IMR-90 (cell line): ENCODE data around the gene GRIN1. TPM values are rescaled to one million over a fixed set of nuclear protein-coding genes. Genes with fewer than 3 reads are reported as not detected.

Experiments
- ATAC-seq: fragments of 200-7000 bp; cut with Tn5 transposase; 2 replicates; pipeline ENCODE4 v1.9.1; 2020; ENCODE audit warnings: low read depth, mild to moderate bottlenecking, moderate library complexity
- BruUV-seq: library from RNA; stranded (reverse); fragments of 400-500 nt; replicated peaks from 2 replicates; lab custom pipeline; 2021; lab: Mats Ljungman, UMichigan
- CTCF ChIA-PET: fragments of 300-600 bp; formaldehyde crosslinking; extraction: SDS; loops from one replicate; lab custom pipeline; 2021; ENCODE audit warnings: antibody characterized with exemption; lab: Yijun Ruan, JAX
- POLR2A ChIA-PET: fragments of 300-600 bp; sonication (Branson Sonifier 250); formaldehyde crosslinking; loops from one replicate; lab custom pipeline; 2022; ENCODE audit warnings: antibody characterized with exemption; ENCODE audit not compliant: unreplicated experiment; lab: Charles Lee
- DNase-seq: peaks from one replicate; pipeline ENCODE4 v3.0.0; 2013
- H2AFZ ChIP-seq: replicated peaks from 2 replicates; pipeline ENCODE3; 2013; ENCODE audit warnings: low read length, mild to moderate bottlenecking; ENCODE audit not compliant: poor library complexity
- H2AK5ac ChIP-seq: 2 replicates; pipeline ENCODE4 v1.6.1; 2013; ENCODE audit warnings: low read depth, low read length, inconsistent platforms
- H2AK9ac ChIP-seq: replicated peaks from 2 replicates; pipeline ENCODE3; 2013; ENCODE audit warnings: mild to moderate bottlenecking, low read depth, low read length, moderate library complexity; ENCODE audit not compliant: poor library complexity
- H2BK120ac ChIP-seq: 2 replicates; pipeline ENCODE4 v1.6.1; 2013; ENCODE audit warnings: low read depth, low read length, inconsistent platforms
- H2BK15ac ChIP-seq: 3 replicates; pipeline ENCODE4 v1.6.1; 2013; ENCODE audit warnings: low read depth, low read length, inconsistent platforms
- H2BK20ac ChIP-seq: 2 replicates; pipeline ENCODE4 v1.6.1; 2013; ENCODE audit warnings: low read depth, mild to moderate bottlenecking, inconsistent platforms, low read length, moderate library complexity
- H2BK5ac ChIP-seq: 2 replicates; pipeline ENCODE4 v1.6.1; 2013; ENCODE audit warnings: mild to moderate bottlenecking, low read depth, low read length, inconsistent platforms; ENCODE audit not compliant: poor library complexity, severe bottlenecking
- H3K14ac ChIP-seq: replicated peaks from 2 replicates; pipeline ENCODE4 v1.6.1; 2013; ENCODE audit warnings: low read depth, low read length, inconsistent platforms
- H3K18ac ChIP-seq: 2 replicates; pipeline ENCODE4 v1.6.1; 2013; ENCODE audit warnings: low read depth, low read length, control low read depth
- H3K23ac ChIP-seq: 2 replicates; pipeline ENCODE4 v1.6.1; 2013; ENCODE audit warnings: low read depth, low read length, inconsistent platforms
- H3K27ac ChIP-seq: 2 replicates; pipeline ENCODE4 v1.5.1; 2013; ENCODE audit warnings: mild to moderate bottlenecking, control low read depth, low read length; ENCODE audit not compliant: insufficient read depth
- H3K27me3 ChIP-seq: 2 replicates; pipeline ENCODE4 v1.6.1; 2013; ENCODE audit warnings: low read length; ENCODE audit not compliant: control insufficient read depth, insufficient read depth
- H3K36me3 ChIP-seq: 2 replicates; pipeline ENCODE4 v1.6.1; 2013; ENCODE audit warnings: low read length, mixed read lengths; ENCODE audit not compliant: control insufficient read depth, insufficient read depth
- H3K4ac ChIP-seq: 2 replicates; pipeline ENCODE4 v1.6.1; 2013; ENCODE audit warnings: low read depth, low read length, inconsistent platforms
- H3K4me1 ChIP-seq: 2 replicates; pipeline ENCODE4 v1.6.1; 2013; ENCODE audit warnings: low read length, mixed read lengths; ENCODE audit not compliant: control insufficient read depth, insufficient read depth
- H3K4me2 ChIP-seq: 2 replicates; pipeline ENCODE4 v1.6.1; 2013; ENCODE audit warnings: low read depth, mild to moderate bottlenecking, control low read depth, low read length, moderate library complexity
- H3K4me3 ChIP-seq: 2 replicates; pipeline ENCODE4 v1.5.1; 2013; ENCODE audit warnings: low read depth, mild to moderate bottlenecking, control low read depth, low read length, moderate library complexity; ENCODE audit not compliant: insufficient read depth
- H3K56ac ChIP-seq: 2 replicates; pipeline ENCODE4 v1.6.1; 2013; ENCODE audit warnings: low read length, inconsistent platforms; ENCODE audit not compliant: insufficient read depth; ENCODE audit errors: extremely low read depth
- H3K79me1 ChIP-seq, 2 experiments: 2 replicates each; pipeline ENCODE4 v1.6.1; 2013; ENCODE audit warnings: low read length in 2 of 2, inconsistent platforms in 1 of 2, low read depth in 1 of 2
- H3K9ac ChIP-seq: 2 replicates; pipeline ENCODE4 v1.6.1; 2013; ENCODE audit warnings: low read depth, low read length, control low read depth
- H3K9me1 ChIP-seq: 2 replicates; pipeline ENCODE4 v1.6.1; 2013; ENCODE audit warnings: low read length, inconsistent platforms; ENCODE audit not compliant: insufficient read depth
- H3K9me3 ChIP-seq: 2 replicates; pipeline ENCODE4 v1.6.1; 2013; ENCODE audit warnings: low read length; ENCODE audit not compliant: control insufficient read depth, insufficient read depth
- H4K20me1 ChIP-seq: 2 replicates; pipeline ENCODE4 v1.6.1; 2013; ENCODE audit warnings: low read length, inconsistent platforms; ENCODE audit not compliant: insufficient read depth
- H4K5ac ChIP-seq: 2 replicates; pipeline ENCODE4 v1.6.1; 2013; ENCODE audit warnings: mild to moderate bottlenecking, low read depth, low read length, control low read depth
- H4K8ac ChIP-seq, 2 experiments: 2 replicates each; pipeline ENCODE4 v1.6.1; 2013; ENCODE audit warnings: low read depth in 2 of 2, low read length in 2 of 2, control low read depth in 1 of 2, inconsistent platforms in 1 of 2
- H4K91ac ChIP-seq: 2 replicates; pipeline ENCODE4 v1.6.1; 2013; ENCODE audit warnings: low read depth, low read length, inconsistent platforms; ENCODE audit not compliant: insufficient read depth
- BHLHE40 ChIP-seq: fragments of 150-350 bp; IDR thresholded peaks from 2 replicates; pipeline ENCODE4 v1.6.1; 2016; ENCODE audit warnings: mild to moderate bottlenecking, low read depth, low read length
- CEBPB ChIP-seq: IDR thresholded peaks from 2 replicates; pipeline ENCODE4 v1.6.1; 2012; ENCODE audit warnings: low read depth, low read length, improper control_type of control experiment
- CHD1 ChIP-seq: IDR thresholded peaks from 2 replicates; pipeline ENCODE4 v1.6.1; 2012; ENCODE audit warnings: low read depth, low read length, improper control_type of control experiment
- CTCF ChIP-seq: conservative IDR thresholded peaks from 2 replicates; pipeline ENCODE4 v1.5.1; 2012; ENCODE audit warnings: mild to moderate bottlenecking, low read depth, low read length, improper control_type of control experiment
- ELK1 ChIP-seq: fragments of 150-350 bp; IDR thresholded peaks from 2 replicates; pipeline ENCODE4 v1.6.1; 2016; ENCODE audit warnings: low read depth, mild to moderate bottlenecking, low read length, moderate library complexity, borderline replicate concordance
- FOS ChIP-seq: fragments of 150-350 bp; IDR thresholded peaks from 2 replicates; pipeline ENCODE4 v1.6.1; 2016; ENCODE audit warnings: low read depth, low read length
- MAFK ChIP-seq: IDR thresholded peaks from 2 replicates; pipeline ENCODE4 v1.6.1; 2012; ENCODE audit warnings: low read depth, low read length, improper control_type of control experiment
- MAZ ChIP-seq: IDR thresholded peaks from 2 replicates; pipeline ENCODE4 v1.6.1; 2012; ENCODE audit warnings: low read depth, mild to moderate bottlenecking, low read length, improper control_type of control experiment, moderate library complexity, borderline replicate concordance
- NFE2L2 ChIP-seq: fragments of 150-350 bp; IDR thresholded peaks from 2 replicates; pipeline ENCODE4 v1.6.1; 2016; ENCODE audit warnings: low read depth, mild to moderate bottlenecking, low read length
- RCOR1 ChIP-seq: IDR thresholded peaks from 2 replicates; pipeline ENCODE4 v1.6.1; 2012; ENCODE audit warnings: mild to moderate bottlenecking, low read length, improper control_type of control experiment; ENCODE audit not compliant: insufficient replicate concordance
- USF2 ChIP-seq: fragments of 150-350 bp; IDR thresholded peaks from 2 replicates; pipeline ENCODE4 v1.6.1; 2017; ENCODE audit warnings: mild to moderate bottlenecking, antibody characterized with exemption, low read length, low read depth
- WGBS, 2 experiments: methylation state at CpG; one replicate each; pipeline versions ENCODE4 v1.1.5 to v1.1.7; 2013; ENCODE audit warnings: missing lambda C conversion rate in 2 of 2; ENCODE audit not compliant: insufficient read length in 1 of 2; ENCODE audit errors: extremely low coverage in 2 of 2; 5-methylcytosine and 5-hydroxymethylcytosine counted together
- dilution Hi-C: fragments of 300-500 bp; cut with HindIII; formaldehyde crosslinking; loops from one replicate; pipeline ENCODE4 v1.14.3; 2018; ENCODE audit warnings: low sequenced_read_pairs; ENCODE audit not compliant: unreplicated experiment
- in situ Hi-C: fragments of 300-500 bp; cut with MboI; formaldehyde crosslinking; loops from 3 replicates; pipeline ENCODE4 v1.14.3; 2019; ENCODE audit warnings: low sequenced_read_pairs, inconsistent platforms, mixed read lengths
- intact Hi-C: fragments of 100-400 bp; cut with micrococcal nuclease; formaldehyde crosslinking; loops from 2 replicates; pipeline ENCODE4 v1.10.0; 2022
- polyA plus RNA-seq, 3 experiments: library from polyadenylated mRNA; depleted of rRNA; stranded (reverse); fragments of >200 nt; gene quantifications; 2 replicates each; pipeline ENCODE4 v1.2.3, GENCODE V29; 2012; ENCODE audit warnings: low replicate concordance in 1 of 3
- total RNA-seq: library from RNA; depleted of rRNA; stranded (reverse); fragments of >200 nt; gene quantifications from 2 replicates; pipeline ENCODE4 v1.2.3, GENCODE V29; 2012

The GRIN1 gene
- total and polyA plus RNA-seq, 2 of the 4 experiments (the other 2 are of a cell fraction) = 0.09 TPM; not detected in 1

- no peak for TF ChIP-seq CHD1
These were observed 32.9 kb upstream of the GRIN1 start (continued) for GRCh38 chr9:137105814-137106661.

GRCh38 chr9:137106662-137107250, 32.2 kb upstream of the GRIN1 start:
- in situ Hi-C loops (no loop called here), intact Hi-C loops (no loop called here), dilution Hi-C loops (no loop called here)
- peaks cover 5% of the 10 kb centered on the region for H4K20me1 ChIP-seq
- no peaks in the 10 kb centered on the region for H3K27me3 ChIP-seq
- ATAC-seq (no peak), DNase-seq (no peak)
- POLR2A ChIA-PET = no interaction called here
- no peak overlapping the region for H2AK9ac ChIP-seq
- H4K8ac ChIP-seq = no peak overlapping the region
- H3K4ac ChIP-seq = no peak overlapping the region
- no peak overlapping the region for H3K56ac ChIP-seq
- 100% methylated on average over 2 of the region's 27 CpGs; no CpG with 5 or more reads in 1 of the 2 experiments for WGBS, 2 experiments
- H3K27ac ChIP-seq = no peak overlapping the region
- no peaks in the 10 kb centered on the region; the same call in 1 of the 2 replicates for H3K9me3 ChIP-seq
- no peak overlapping the region for H2BK5ac ChIP-seq
- no peak overlapping the region for H3K18ac ChIP-seq
- H4K5ac ChIP-seq = no peak overlapping the region
- no peak overlapping the region for H3K4me3 ChIP-seq
- H3K14ac ChIP-seq = no peak overlapping the region
- no peak overlapping the region for H2BK20ac ChIP-seq
- H2BK120ac ChIP-seq = no peak overlapping the region
- BruUV-seq = no TSS peak
- H4K91ac ChIP-seq = no peak overlapping the region
- no peaks in the 10 kb centered on the region; the same call in 1 of the 2 replicates for H3K9me1 ChIP-seq
- peaks cover 79% of the 10 kb centered on the region for H3K36me3 ChIP-seq
- H2AFZ ChIP-seq = no peak overlapping the region
- no peak overlapping the region for H2BK15ac ChIP-seq
- no peak overlapping the region for H3K23ac ChIP-seq
- no peak overlapping the region for H3K4me2 ChIP-seq
- H3K79me1 ChIP-seq = peaks cover 0 to 20% of the 10 kb centered on the region in 2 experiments; a peak in 2 of 4 replicates
- no peaks in the 10 kb centered on the region for H3K4me1 ChIP-seq
- H3K9ac ChIP-seq = no peak overlapping the region
- CTCF ChIA-PET = no interaction called here
- H2AK5ac ChIP-seq = no peak overlapping the region
- TF ChIP-seq RCOR1 = no peak
- no peak for TF ChIP-seq ELK1
- no peak for TF ChIP-seq BHLHE40
- no peak for TF ChIP-seq MAZ
- no peak for TF ChIP-seq USF2
- TF ChIP-seq FOS = no peak
- TF ChIP-seq CTCF = no peak
- no peak for TF ChIP-seq MAFK
- no peak for TF ChIP-seq CHD1
- no peak for TF ChIP-seq NFE2L2
- TF ChIP-seq CEBPB = no peak
